HG02943 (cell line): ENCODE measurements around the gene GABRG3.

Source experiments
- ATAC-seq: cut with Tn5 transposase; IDR thresholded peaks from one replicate; pipeline ENCODE4 v1.9.1; 2021; ENCODE audit warnings: mild to moderate bottlenecking, low read depth, moderate library complexity; ENCODE audit not compliant: unreplicated experiment

GABRG3 gene

GRCh38 chr15:27059610-27060202 is 88.7 kb downstream of the GABRG3 start:
- ATAC-seq: no peak

GRCh38 chr15:27061739-27062138 is 90.8 kb downstream of the GABRG3 start:
- ATAC-seq: no peak

- no peak for ATAC-seq
Observed at GRCh38 chr15:27062951-27063350, 92.0 kb downstream of the GABRG3 start.

- ATAC-seq: no peak
Observed at GRCh38 chr15:27064080-27064479, 93.1 kb downstream of the GABRG3 start.

GRCh38 chr15:27065151-27065550 is 94.2 kb downstream of the GABRG3 start:
- no peak for ATAC-seq

GRCh38 chr15:27065785-27066184 is 94.8 kb downstream of the GABRG3 start:
- ATAC-seq: no peak

- no peak for ATAC-seq
Observed at GRCh38 chr15:27066446-27066845, 95.5 kb downstream of the GABRG3 start.

- no peak for ATAC-seq
Observed at GRCh38 chr15:27067175-27067574, 96.2 kb downstream of the GABRG3 start.

GRCh38 chr15:27070841-27071240 is 99.9 kb downstream of the GABRG3 start:
- ATAC-seq: no peak

- ATAC-seq: no peak
Observed at GRCh38 chr15:27074179-27074578, 103.2 kb downstream of the GABRG3 start.

GRCh38 chr15:27077790-27078189 is 106.8 kb downstream of the GABRG3 start:
- no peak for ATAC-seq

GRCh38 chr15:27081676-27082418 is 110.9 kb downstream of the GABRG3 start:
- ATAC-seq: no peak

GRCh38 chr15:27082526-27082925 is 111.5 kb downstream of the GABRG3 start:
- ATAC-seq: no peak

GRCh38 chr15:27084844-27085243 is 113.9 kb downstream of the GABRG3 start:
- ATAC-seq: no peak

GRCh38 chr15:27086149-27086548 is 115.2 kb downstream of the GABRG3 start:
- no peak for ATAC-seq

- ATAC-seq: no peak
Observed at GRCh38 chr15:27086805-27087204, 115.8 kb downstream of the GABRG3 start.

GRCh38 chr15:27087651-27088583 is 116.9 kb downstream of the GABRG3 start:
- no peak for ATAC-seq

GRCh38 chr15:27088584-27089232 is 117.7 kb downstream of the GABRG3 start:
- no peak for ATAC-seq

- no peak for ATAC-seq
Observed at GRCh38 chr15:27089233-27089586, 118.2 kb downstream of the GABRG3 start.

GRCh38 chr15:27089676-27090075 is 118.7 kb downstream of the GABRG3 start:
- ATAC-seq: no peak
